ENCODE measurements around the gene CHP1. TPM values are rescaled to one million over a fixed set of nuclear protein-coding genes. Genes with fewer than 3 reads are reported as not detected.
A peak's percentile ranks its signal among the peaks of the same experiment; 100 is the strongest.

Gene CHP1
- total and polyA plus RNA-seq, 9 of the 15 experiments (the other 6 are each of a cell fraction or from before 2014, with no cell fraction given): 31.7 to 83.4 (median 67.6) TPM

GRCh38 chr15:41230345-41230649 is 771 bp upstream of the CHP1 start:
- in situ Hi-C loops (cut with MboI): no loop called here

More at GRCh38 chr15:41230345-41230649, 771 bp upstream of the CHP1 start:
- FAIRE-seq (no peak), DNase-seq (ENCODE audit: extremely low read depth in 1 of 4, low spot score in 3 of 4) (no peak), ATAC-seq (no peak)
- no peaks in the 10 kb centered on the region for H4K20me1 ChIP-seq (replicated peaks; ENCODE audit: control insufficient read depth, insufficient read depth, low read length)
- H3K4me1 ChIP-seq (replicated peaks in 1 of 2; ENCODE audit: control insufficient read depth in 2 of 2, insufficient read depth in 2 of 2, low read length in 2 of 2): peaks cover 20 to 31% of the 10 kb centered on the region in 2 experiments
- no peaks in the 10 kb centered on the region for H3K27me3 ChIP-seq (ENCODE audit: control insufficient read depth in 2 of 2, insufficient read depth in 2 of 2, low read length in 2 of 2)
- peak overlapping the region; percentile 93 for H3K27ac ChIP-seq (ENCODE audit: extremely low read depth, low read depth, low read length)
- H3K79me2 ChIP-seq (ENCODE audit: control insufficient read depth, insufficient read depth, low read length): peaks cover 42% of the 10 kb centered on the region
- intact Hi-C loops (cut with micrococcal nuclease): loop anchor here (2.0 kb wide), 2 partner anchors 103 to 113 kb away; partner anchors contain the start of genes INO80, NUSAP1 and OIP5
- 45% methylated on average over 10 of the region's 10 CpGs for WGBS (ENCODE audit: insufficient coverage, low coverage, missing lambda C conversion rate)
- no TSS peak for BruUV-seq (replicated peaks)
- ChIA-PET POLR2A (interaction anchor here (1.0 to 2.1 kb wide), 9 partner anchors 10 to 114 kb away, joined by 3 to 14 read pairs (median 4); partner anchors contain the start of gene INO80), CTCF (ENCODE audit: low intra/inter-chr PET ratio) (no interaction called here)
- peak overlapping the region; percentile 90 for H3K4me2 ChIP-seq (ENCODE audit: insufficient read depth, low read length)
- H3K36me3 ChIP-seq (ENCODE audit: control insufficient read depth, insufficient read depth, low read length): peaks cover 12% of the 10 kb centered on the region; the same call in 1 of the 3 replicates
- H3K4me3 ChIP-seq: no peak overlapping the region
- no peaks in the 10 kb centered on the region for H3K9me1 ChIP-seq (ENCODE audit: control insufficient read depth, insufficient read depth, low read length)
- TF ChIP-seq KDM1A (IDR thresholded peaks at IDR 0.05) (0 out of 4 replicates have a peak, but pooled peaks of 1 of the 2 experiments have one; percentile 51), ZZZ3 (IDR thresholded peaks at IDR 0.05) (no peak), ZNF239 (CRISPR knock-in tag; IDR thresholded peaks at IDR 0.05) (no peak), MTA2 (IDR thresholded peaks at IDR 0.05; ENCODE audit: low read depth) (no peak), FOXA1 (IDR thresholded peaks at IDR 0.05; ENCODE audit: borderline replicate concordance) (no peak), SFPQ (IDR thresholded peaks at IDR 0.05; ENCODE audit: low read depth, low read length) (no peak), ZNF512 (tag; IDR thresholded peaks at IDR 0.05) (0 out of 2 replicates have a peak, but pooled peaks have one; percentile 8), PHF20 (IDR thresholded peaks at IDR 0.05; ENCODE audit: partially characterized antibody) (peak; percentile 49), MBD1 (CRISPR knock-in tag; IDR thresholded peaks at IDR 0.05) (peak; percentile 93), NBN (IDR thresholded peaks at IDR 0.05; ENCODE audit: low read depth) (0 out of 2 replicates have a peak, but pooled peaks have one; percentile 11), NFIC (IDR thresholded peaks at IDR 0.05) (0 out of 2 replicates have a peak, but pooled peaks have one; percentile 10), HEY1 (CRISPR knock-in tag; IDR thresholded peaks at IDR 0.05; ENCODE audit: borderline replicate concordance) (0 out of 2 replicates have a peak, but pooled peaks have one; percentile 20), HINFP (tag; conservative IDR thresholded peaks at IDR 0.05; ENCODE audit: low read depth) (peak; percentile 89; the same call in 1 of the 2 replicates), KDM4B (IDR thresholded peaks at IDR 0.05; ENCODE audit: borderline replicate concordance in 2 of 2, low read depth in 1 of 2) (0 out of 4 replicates have a peak, but pooled peaks of 1 of the 2 experiments have one; percentile 45), RBM25 (IDR thresholded peaks at IDR 0.05; ENCODE audit: low read depth, low read length, severe bottlenecking) (no peak)
- peak overlapping the region; percentile 82 to 96; a peak in 2 of 4 replicates for H3K9ac ChIP-seq (ENCODE audit: insufficient read depth in 1 of 2, low read depth in 2 of 2, low read length in 2 of 2)
- no peaks in the 10 kb centered on the region; the same call in 1 of the 2 replicates for H3K9me3 ChIP-seq (replicated peaks; ENCODE audit: control insufficient read depth, insufficient read depth, low read depth, low read length)
- peak overlapping the region; percentile 97 for H2AFZ ChIP-seq (ENCODE audit: low read depth, low read length)

Measured in K562 (cell line).